WTC11 (cell line): Measurements from ENCODE around the gene POC1A. TPM values are rescaled to one million over a fixed set of nuclear protein-coding genes. Genes with fewer than 3 reads are reported as not detected.

Experiments used
- ATAC-seq: fragments of 200-7000 bp; cut with Tn5 transposase; 2 replicates; pipeline ENCODE4 v1.10.0; 2021; ENCODE audit warnings: mild to moderate bottlenecking, moderate library complexity
- CTCF ChIA-PET: fragments of 300-600 bp; sonication (Branson Sonifier 250); formaldehyde crosslinking; loops from one replicate; lab custom pipeline; 2021; ENCODE audit warnings: antibody characterized with exemption; lab: Charles Lee
- POLR2A ChIA-PET: fragments of 350-600 bp; sonication (Branson Sonifier 250); formaldehyde crosslinking; loops from one replicate; lab custom pipeline; 2021; ENCODE audit warnings: antibody characterized with exemption; lab: Charles Lee
- DNase-seq: peaks from one replicate; pipeline ENCODE4 v3.0.0; 2021; ENCODE audit warnings: low spot score
- H3K27ac Mint-ChIP-seq: 2 replicates; pipeline ENCODE4 v1.8.0; 2021; ENCODE audit warnings: mixed read lengths
- H3K27me3 Mint-ChIP-seq: 2 replicates; pipeline ENCODE4 v1.8.0; 2021; ENCODE audit warnings: low read depth, mild to moderate bottlenecking, moderate library complexity, mixed read lengths
- H3K36me3 Mint-ChIP-seq: 2 replicates; pipeline ENCODE4 v1.8.0; 2021; ENCODE audit warnings: mixed read lengths
- H3K4me1 Mint-ChIP-seq: 2 replicates; pipeline ENCODE4 v1.8.0; 2022; ENCODE audit warnings: mixed read lengths
- H3K4me3 Mint-ChIP-seq: 2 replicates; pipeline ENCODE4 v1.8.0; 2021; ENCODE audit warnings: mild to moderate bottlenecking, moderate library complexity, mixed read lengths
- H3K9me3 Mint-ChIP-seq: 2 replicates; pipeline ENCODE4 v1.8.0; 2021; ENCODE audit warnings: mixed read lengths
- ELF4 ChIP-seq: sonication (generic); formaldehyde crosslinking; IDR thresholded peaks from 2 replicates; pipeline ENCODE4 v1.8.1; 2022; ENCODE audit warnings: low read depth, mild to moderate bottlenecking, moderate library complexity, missing genetic modification reagents
- GABPB1 ChIP-seq: sonication (generic); formaldehyde crosslinking; IDR thresholded peaks from 2 replicates; pipeline ENCODE4 v1.8.1; 2023; ENCODE audit warnings: mild to moderate bottlenecking, missing genetic modification reagents
- MXD4 ChIP-seq: fragments of 250-450 bp; sonication (Bioruptor Pico); IDR thresholded peaks from 2 replicates; pipeline ENCODE4 v1.8.0; 2021; ENCODE audit warnings: mild to moderate bottlenecking, moderate library complexity, borderline replicate concordance
- NR1H2 ChIP-seq: sonication (generic); formaldehyde crosslinking; IDR thresholded peaks from 2 replicates; pipeline ENCODE4 v1.9.0; 2021; ENCODE audit warnings: mild to moderate bottlenecking, moderate library complexity, missing genetic modification reagents
- NR3C1 ChIP-seq: sonication (generic); formaldehyde crosslinking; conservative IDR thresholded peaks from 2 replicates; pipeline ENCODE4 v1.8.1; 2023; ENCODE audit warnings: low read depth, mild to moderate bottlenecking, missing genetic modification reagents
- SMAD3 ChIP-seq: sonication (generic); formaldehyde crosslinking; IDR thresholded peaks from 2 replicates; pipeline ENCODE4 v1.8.0; 2022; ENCODE audit warnings: missing genetic modification reagents, mild to moderate bottlenecking, borderline replicate concordance
- SOX15 ChIP-seq: fragments of 250-450 bp; sonication (Bioruptor Pico); IDR thresholded peaks from 2 replicates; pipeline ENCODE4 v1.9.0; 2021; ENCODE audit warnings: mild to moderate bottlenecking
- STAT6 ChIP-seq: sonication (generic); formaldehyde crosslinking; conservative IDR thresholded peaks from 2 replicates; pipeline ENCODE4 v1.8.1; 2023; ENCODE audit warnings: mild to moderate bottlenecking, low read depth, missing genetic modification reagents, moderate library complexity
- TEAD4 ChIP-seq: sonication (generic); formaldehyde crosslinking; IDR thresholded peaks from 2 replicates; pipeline ENCODE4 v1.8.0; 2022; ENCODE audit warnings: mild to moderate bottlenecking, missing genetic modification reagents
- USF1 ChIP-seq: sonication (generic); formaldehyde crosslinking; IDR thresholded peaks from 2 replicates; pipeline ENCODE4 v1.8.0; 2022; ENCODE audit warnings: mild to moderate bottlenecking, missing genetic modification reagents
- ZMAT4 ChIP-seq: fragments of 250-450 bp; sonication (Bioruptor Pico); IDR thresholded peaks from 2 replicates; pipeline ENCODE4 v1.9.0; 2021; ENCODE audit warnings: mild to moderate bottlenecking
- ZNF317 ChIP-seq: sonication (generic); formaldehyde crosslinking; IDR thresholded peaks from 2 replicates; pipeline ENCODE4 v1.8.1; 2023; ENCODE audit warnings: low read depth, mild to moderate bottlenecking, moderate library complexity, missing genetic modification reagents, borderline replicate concordance
- total RNA-seq: library from RNA; stranded (reverse); gene quantifications from 3 replicates; pipeline ENCODE4 v1.2.3, GENCODE V29; 2021
- TF ChIP-seq, protein P1 (sequence below): fragments of 250-450 bp; sonication (Bioruptor Pico); IDR thresholded peaks from 2 replicates; pipeline ENCODE4 v2.1.2; 2022; ENCODE audit warnings: mild to moderate bottlenecking, moderate library complexity
- TF ChIP-seq, protein P2 (sequence below): sonication (generic); formaldehyde crosslinking; IDR thresholded peaks from 2 replicates; pipeline ENCODE4 v1.8.0; 2022; ENCODE audit warnings: mild to moderate bottlenecking, missing genetic modification reagents
- TF ChIP-seq, protein P3 (sequence below): sonication (generic); formaldehyde crosslinking; IDR thresholded peaks from 2 replicates; pipeline ENCODE4 v1.8.1; 2022; ENCODE audit warnings: low read depth, missing genetic modification reagents, borderline replicate concordance
- TF ChIP-seq, protein P4 (sequence below): sonication (generic); formaldehyde crosslinking; IDR thresholded peaks from 2 replicates; pipeline ENCODE4 v1.8.1; 2022; ENCODE audit warnings: missing genetic modification reagents, borderline replicate concordance
- TF ChIP-seq, protein P5 (sequence below): fragments of 250-450 bp; sonication (Bioruptor Pico); conservative IDR thresholded peaks from 2 replicates; pipeline ENCODE4 v1.9.0; 2021; ENCODE audit warnings: mild to moderate bottlenecking

Gene POC1A
- total RNA-seq, 1 experiment from 2014 or later: 31.3 TPM

DNA sequence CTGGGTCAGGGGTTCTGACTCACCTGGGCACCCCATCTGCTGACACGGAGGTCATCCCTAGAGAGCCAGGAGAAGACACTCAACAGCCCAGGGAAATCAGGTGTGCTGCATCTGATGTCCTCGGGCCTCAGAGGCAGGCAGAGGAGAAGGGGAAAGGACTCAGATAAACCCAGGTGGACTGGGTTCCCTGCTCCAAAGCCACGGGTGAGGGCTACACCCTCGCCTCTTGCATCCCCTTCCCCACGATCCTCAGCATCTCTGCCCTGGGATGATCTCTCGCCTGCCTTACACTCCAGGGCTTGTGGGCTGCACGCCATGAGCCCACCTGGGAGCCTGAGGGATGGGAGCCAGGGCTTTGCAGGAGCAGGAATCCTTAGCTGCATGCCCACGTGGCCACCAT lies 89.7 kb downstream of the POC1A start (continued):
- TF ChIP-seq, protein P1, sequence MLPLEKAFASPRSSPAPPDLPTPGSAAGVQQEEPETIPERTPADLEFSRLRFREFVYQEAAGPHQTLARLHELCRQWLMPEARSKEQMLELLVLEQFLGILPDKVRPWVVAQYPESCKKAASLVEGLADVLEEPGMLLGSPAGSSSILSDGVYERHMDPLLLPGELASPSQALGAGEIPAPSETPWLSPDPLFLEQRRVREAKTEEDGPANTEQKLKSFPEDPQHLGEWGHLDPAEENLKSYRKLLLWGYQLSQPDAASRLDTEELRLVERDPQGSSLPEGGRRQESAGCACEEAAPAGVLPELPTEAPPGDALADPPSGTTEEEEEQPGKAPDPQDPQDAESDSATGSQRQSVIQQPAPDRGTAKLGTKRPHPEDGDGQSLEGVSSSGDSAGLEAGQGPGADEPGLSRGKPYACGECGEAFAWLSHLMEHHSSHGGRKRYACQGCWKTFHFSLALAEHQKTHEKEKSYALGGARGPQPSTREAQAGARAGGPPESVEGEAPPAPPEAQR (CRISPR knock-in tag): no peak
- TF ChIP-seq ZNF317 (CRISPR knock-in tag): no peak
- TF ChIP-seq STAT6 (CRISPR knock-in tag): no peak
- TF ChIP-seq, protein P2, sequence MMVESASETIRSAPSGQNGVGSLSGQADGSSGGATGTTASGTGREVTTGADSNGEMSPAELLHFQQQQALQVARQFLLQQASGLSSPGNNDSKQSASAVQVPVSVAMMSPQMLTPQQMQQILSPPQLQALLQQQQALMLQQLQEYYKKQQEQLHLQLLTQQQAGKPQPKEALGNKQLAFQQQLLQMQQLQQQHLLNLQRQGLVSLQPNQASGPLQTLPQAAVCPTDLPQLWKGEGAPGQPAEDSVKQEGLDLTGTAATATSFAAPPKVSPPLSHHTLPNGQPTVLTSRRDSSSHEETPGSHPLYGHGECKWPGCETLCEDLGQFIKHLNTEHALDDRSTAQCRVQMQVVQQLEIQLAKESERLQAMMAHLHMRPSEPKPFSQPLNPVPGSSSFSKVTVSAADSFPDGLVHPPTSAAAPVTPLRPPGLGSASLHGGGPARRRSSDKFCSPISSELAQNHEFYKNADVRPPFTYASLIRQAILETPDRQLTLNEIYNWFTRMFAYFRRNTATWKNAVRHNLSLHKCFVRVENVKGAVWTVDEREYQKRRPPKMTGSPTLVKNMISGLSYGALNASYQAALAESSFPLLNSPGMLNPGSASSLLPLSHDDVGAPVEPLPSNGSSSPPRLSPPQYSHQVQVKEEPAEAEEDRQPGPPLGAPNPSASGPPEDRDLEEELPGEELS: no peak
- TF ChIP-seq, protein P3, sequence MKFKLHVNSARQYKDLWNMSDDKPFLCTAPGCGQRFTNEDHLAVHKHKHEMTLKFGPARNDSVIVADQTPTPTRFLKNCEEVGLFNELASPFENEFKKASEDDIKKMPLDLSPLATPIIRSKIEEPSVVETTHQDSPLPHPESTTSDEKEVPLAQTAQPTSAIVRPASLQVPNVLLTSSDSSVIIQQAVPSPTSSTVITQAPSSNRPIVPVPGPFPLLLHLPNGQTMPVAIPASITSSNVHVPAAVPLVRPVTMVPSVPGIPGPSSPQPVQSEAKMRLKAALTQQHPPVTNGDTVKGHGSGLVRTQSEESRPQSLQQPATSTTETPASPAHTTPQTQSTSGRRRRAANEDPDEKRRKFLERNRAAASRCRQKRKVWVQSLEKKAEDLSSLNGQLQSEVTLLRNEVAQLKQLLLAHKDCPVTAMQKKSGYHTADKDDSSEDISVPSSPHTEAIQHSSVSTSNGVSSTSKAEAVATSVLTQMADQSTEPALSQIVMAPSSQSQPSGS (CRISPR knock-in tag): no peak
- no peak for TF ChIP-seq ZMAT4 (CRISPR knock-in tag)

- no peaks in the 10 kb centered on the region for H3K36me3 Mint-ChIP-seq
- no peak overlapping the region for H3K27ac Mint-ChIP-seq
- ATAC-seq (no peak), DNase-seq (no peak)
- H3K4me1 Mint-ChIP-seq: no peaks in the 10 kb centered on the region
- POLR2A ChIA-PET: no interaction called here
- CTCF ChIA-PET: interaction anchor here (0.6 to 2.6 kb wide), 6 partner anchors 10 to 157 kb away, joined by 3 to 13 read pairs (median 4); no protein-coding TSS in a partner anchor
- H3K27me3 Mint-ChIP-seq: peaks cover 17% of the 10 kb centered on the region
- H3K4me3 Mint-ChIP-seq: no peak overlapping the region
- no peaks in the 10 kb centered on the region for H3K9me3 Mint-ChIP-seq
- TF ChIP-seq SMAD3 (CRISPR knock-in tag) (no peak), GABPB1 (CRISPR knock-in tag) (no peak), USF1 (CRISPR knock-in tag) (no peak), NR3C1 (CRISPR knock-in tag) (no peak), SOX15 (CRISPR knock-in tag) (no peak), ELF4 (CRISPR knock-in tag) (no peak), STAT6 (CRISPR knock-in tag) (no peak), NR1H2 (CRISPR knock-in tag) (no peak), TEAD4 (no peak), MXD4 (CRISPR knock-in tag) (no peak)
- TF ChIP-seq, protein P4, sequence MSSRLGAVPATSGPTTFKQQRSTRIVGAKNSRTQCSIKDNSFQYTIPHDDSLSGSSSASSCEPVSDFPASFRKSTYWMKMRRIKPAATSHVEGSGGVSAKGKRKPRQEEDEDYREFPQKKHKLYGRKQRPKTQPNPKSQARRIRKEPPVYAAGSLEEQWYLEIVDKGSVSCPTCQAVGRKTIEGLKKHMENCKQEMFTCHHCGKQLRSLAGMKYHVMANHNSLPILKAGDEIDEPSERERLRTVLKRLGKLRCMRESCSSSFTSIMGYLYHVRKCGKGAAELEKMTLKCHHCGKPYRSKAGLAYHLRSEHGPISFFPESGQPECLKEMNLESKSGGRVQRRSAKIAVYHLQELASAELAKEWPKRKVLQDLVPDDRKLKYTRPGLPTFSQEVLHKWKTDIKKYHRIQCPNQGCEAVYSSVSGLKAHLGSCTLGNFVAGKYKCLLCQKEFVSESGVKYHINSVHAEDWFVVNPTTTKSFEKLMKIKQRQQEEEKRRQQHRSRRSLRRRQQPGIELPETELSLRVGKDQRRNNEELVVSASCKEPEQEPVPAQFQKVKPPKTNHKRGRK (CRISPR knock-in tag): no peak
- TF ChIP-seq, protein P5, sequence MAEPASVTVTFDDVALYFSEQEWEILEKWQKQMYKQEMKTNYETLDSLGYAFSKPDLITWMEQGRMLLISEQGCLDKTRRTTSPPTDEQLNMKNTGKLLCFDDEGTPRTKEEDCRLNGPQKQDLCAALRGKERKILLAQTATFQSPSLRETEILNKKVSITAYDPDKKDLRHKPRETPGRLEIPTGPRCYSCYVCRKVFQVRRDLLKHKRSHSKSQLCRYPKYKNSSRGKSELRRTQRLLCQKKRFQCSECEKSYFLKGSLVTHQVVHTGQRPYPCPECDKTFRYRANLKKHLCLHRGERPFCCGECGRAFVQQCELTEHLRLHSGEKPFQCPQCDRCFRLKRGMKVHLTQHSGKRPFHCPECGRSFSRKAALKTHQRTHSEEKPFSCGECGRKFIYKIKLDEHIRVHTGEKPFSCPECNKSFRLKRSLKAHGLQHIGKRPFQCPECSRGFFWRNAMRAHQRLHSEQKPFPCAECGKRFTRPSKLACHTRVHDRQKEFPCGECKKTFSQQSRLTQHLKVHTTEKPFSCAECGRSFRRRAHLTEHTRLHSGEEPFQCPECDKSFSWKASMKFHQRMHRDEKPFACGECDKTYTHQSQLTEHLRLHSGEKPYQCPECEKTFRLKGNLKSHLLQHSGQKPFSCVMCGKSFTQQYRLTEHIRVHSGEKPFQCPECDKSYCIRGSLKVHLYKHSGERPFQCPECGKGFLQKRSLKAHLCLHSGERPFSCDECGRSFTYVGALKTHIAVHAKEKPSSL (CRISPR knock-in tag): no peak
Measured at GRCh38 chr3:52063026-52063723, 91.0 kb downstream of the POC1A start.
